ENCODE measurements around the gene PIK3CB. TPM values are rescaled to one million over a fixed set of nuclear protein-coding genes. Genes with fewer than 3 reads are reported as not detected.
A peak's percentile ranks its signal among the peaks of the same experiment; 100 is the strongest.

PIK3CB gene
- total RNA-seq, 1 donor from 2014 or later, result 21.9 TPM

- no peak overlapping the region for H3K4me3 Mint-ChIP-seq
- H3K27me3 Mint-ChIP-seq, result no peaks in the 10 kb centered on the region
- no peak for ATAC-seq (ENCODE audit: low read depth)
- H3K36me3 Mint-ChIP-seq (ENCODE audit: low read depth), result peaks cover 35% of the 10 kb centered on the region
- POLR2A ChIA-PET, result no interaction called here
- H3K4me1 Mint-ChIP-seq, result no peaks in the 10 kb centered on the region
- CTCF ChIA-PET, result interaction anchor here (1.7 kb wide), 1 partner anchor 289 kb away, joined by 4 read pairs; no protein-coding TSS in a partner anchor
- TF ChIP-seq, protein P1, sequence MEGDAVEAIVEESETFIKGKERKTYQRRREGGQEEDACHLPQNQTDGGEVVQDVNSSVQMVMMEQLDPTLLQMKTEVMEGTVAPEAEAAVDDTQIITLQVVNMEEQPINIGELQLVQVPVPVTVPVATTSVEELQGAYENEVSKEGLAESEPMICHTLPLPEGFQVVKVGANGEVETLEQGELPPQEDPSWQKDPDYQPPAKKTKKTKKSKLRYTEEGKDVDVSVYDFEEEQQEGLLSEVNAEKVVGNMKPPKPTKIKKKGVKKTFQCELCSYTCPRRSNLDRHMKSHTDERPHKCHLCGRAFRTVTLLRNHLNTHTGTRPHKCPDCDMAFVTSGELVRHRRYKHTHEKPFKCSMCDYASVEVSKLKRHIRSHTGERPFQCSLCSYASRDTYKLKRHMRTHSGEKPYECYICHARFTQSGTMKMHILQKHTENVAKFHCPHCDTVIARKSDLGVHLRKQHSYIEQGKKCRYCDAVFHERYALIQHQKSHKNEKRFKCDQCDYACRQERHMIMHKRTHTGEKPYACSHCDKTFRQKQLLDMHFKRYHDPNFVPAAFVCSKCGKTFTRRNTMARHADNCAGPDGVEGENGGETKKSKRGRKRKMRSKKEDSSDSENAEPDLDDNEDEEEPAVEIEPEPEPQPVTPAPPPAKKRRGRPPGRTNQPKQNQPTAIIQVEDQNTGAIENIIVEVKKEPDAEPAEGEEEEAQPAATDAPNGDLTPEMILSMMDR (IDR thresholded peaks at IDR 0.05), result no peak
- DNase-seq, result no peak
- no peak overlapping the region for H3K27ac Mint-ChIP-seq
- H3K9me3 Mint-ChIP-seq, result no peaks in the 10 kb centered on the region
- intact Hi-C loops (cut with micrococcal nuclease), result no loop called here
These were observed 208.9 kb downstream of the PIK3CB start for GRCh38 chr3:138625707-138626365.

- no peak for DNase-seq
- TF ChIP-seq, protein P1 (IDR thresholded peaks at IDR 0.05), result no peak
- POLR2A ChIA-PET, result no interaction called here
- Mint-ChIP-seq H3K27me3 (no peaks in the 10 kb centered on the region), H3K27ac (no peak overlapping the region), H3K4me3 (no peak overlapping the region), H3K4me1 (no peaks in the 10 kb centered on the region), H3K9me3 (no peaks in the 10 kb centered on the region), H3K36me3 (ENCODE audit: low read depth) (peaks cover 28% of the 10 kb centered on the region)
- CTCF ChIA-PET, result no interaction called here
- intact Hi-C loops (cut with micrococcal nuclease), result no loop called here
- no peak for ATAC-seq (ENCODE audit: low read depth)
These were observed 210.2 kb downstream of the PIK3CB start for GRCh38 chr3:138624518-138624917.

- Mint-ChIP-seq H3K4me1 (no peaks in the 10 kb centered on the region), H3K9me3 (no peaks in the 10 kb centered on the region), H3K36me3 (ENCODE audit: low read depth) (peaks cover 11% of the 10 kb centered on the region), H3K27me3 (no peaks in the 10 kb centered on the region), H3K4me3 (no peak overlapping the region), H3K27ac (no peak overlapping the region)
- ATAC-seq (ENCODE audit: low read depth) (no peak), DNase-seq (no peak)
- TF ChIP-seq, protein P1 (IDR thresholded peaks at IDR 0.05), result no peak
- ChIA-PET CTCF (no interaction called here), POLR2A (no interaction called here)
- intact Hi-C loops (cut with micrococcal nuclease), result no loop called here
These were observed 214.3 kb downstream of the PIK3CB start for GRCh38 chr3:138620431-138620830.

DNA sequence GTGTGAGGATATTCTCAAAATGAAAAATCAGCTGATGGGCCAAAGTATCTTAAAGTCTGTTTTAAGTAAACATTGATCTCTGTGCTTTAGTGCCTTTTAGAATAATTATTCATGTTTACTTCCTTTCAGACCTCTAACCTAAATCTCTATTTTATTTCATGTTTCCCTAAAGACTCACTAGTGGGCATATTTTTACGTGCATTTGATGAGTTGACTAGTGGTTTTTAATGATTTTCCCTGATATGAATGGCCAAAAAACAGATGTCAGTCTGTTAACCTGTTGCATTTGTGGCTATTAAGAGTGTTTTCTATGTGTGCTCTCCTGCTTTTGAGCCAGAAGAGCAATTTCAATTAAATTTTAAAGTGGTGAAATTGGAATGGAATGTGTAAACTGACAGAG is 219.3 kb downstream of the PIK3CB start:
- Mint-ChIP-seq H3K4me3 (no peak overlapping the region), H3K27me3 (no peaks in the 10 kb centered on the region), H3K9me3 (no peaks in the 10 kb centered on the region), H3K4me1 (peaks cover 9% of the 10 kb centered on the region), H3K36me3 (ENCODE audit: low read depth) (no peaks in the 10 kb centered on the region), H3K27ac (no peak overlapping the region)
- ChIA-PET POLR2A (no interaction called here), CTCF (no interaction called here)
- intact Hi-C loops (cut with micrococcal nuclease), result no loop called here
- TF ChIP-seq, protein P1 (IDR thresholded peaks at IDR 0.05), result no peak
- ATAC-seq (ENCODE audit: low read depth), result no peak
- no peak for DNase-seq

DNA sequence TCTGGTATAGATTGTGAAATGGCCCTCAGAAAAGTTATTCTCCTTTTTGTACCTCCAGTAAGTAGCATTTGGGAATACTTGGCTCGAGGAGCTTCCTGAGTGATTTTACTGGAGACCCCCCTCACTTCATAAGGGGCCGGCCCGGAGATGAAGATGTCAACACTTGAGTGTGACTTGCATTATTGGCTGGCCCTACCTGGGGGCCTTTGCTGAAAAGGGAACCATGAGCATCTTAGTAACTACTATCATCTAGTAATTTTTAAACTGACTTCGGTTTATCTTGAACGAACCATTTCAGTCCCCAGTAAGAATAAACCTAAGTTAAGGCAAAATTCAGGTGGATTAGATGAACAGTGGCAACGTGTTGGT is 224.8 kb downstream of the PIK3CB start:
- Mint-ChIP-seq H3K4me3 (peak overlapping the region; percentile 87), H3K9me3 (no peaks in the 10 kb centered on the region), H3K36me3 (ENCODE audit: low read depth) (peaks cover 3% of the 10 kb centered on the region), H3K4me1 (peaks cover 23% of the 10 kb centered on the region), H3K27ac (peak overlapping the region; percentile 83), H3K27me3 (no peaks in the 10 kb centered on the region)
- ATAC-seq (ENCODE audit: low read depth), result no peak
- TF ChIP-seq, protein P1 (IDR thresholded peaks at IDR 0.05), result no peak
- intact Hi-C loops (cut with micrococcal nuclease), result loop anchor here (1.0 kb wide), 3 partner anchors 77 to 313 kb away; partner anchors contain the start of gene PIK3CB
- no peak for DNase-seq
- POLR2A ChIA-PET, result interaction anchor here (1.9 kb wide), 1 partner anchor 16 kb away, joined by 33 read pairs; the partner anchor contains the start of gene CEP70
- CTCF ChIA-PET, result interaction anchor here (1.9 kb wide), 1 partner anchor 306 kb away, joined by 6 read pairs; no protein-coding TSS in a partner anchor
